OCI-LY1 (cell line): ENCODE results near the gene SLC19A2.

Experiments
- CTCF ChIP-seq: fragments of 200-600 bp; sonication (generic), shearing (Covaris generic); IDR thresholded peaks from 2 replicates; pipeline ENCODE4 v1.5.1; 2017; ENCODE audit warnings: mild to moderate bottlenecking, antibody characterized with exemption, low read length, moderate library complexity, mixed read lengths
- EZH2 ChIP-seq: fragments of 200-600 bp; sonication (generic), shearing (Covaris generic); IDR thresholded peaks from 2 replicates; pipeline ENCODE4 v1.8.0; 2017; ENCODE audit warnings: borderline replicate concordance, mixed run types, mild to moderate bottlenecking, antibody characterized with exemption, low read length, moderate library complexity, mixed read lengths

GRCh38 chr1:169460191-169460833 lies 25.4 kb downstream of the SLC19A2 start:
- TF ChIP-seq CTCF (no peak), EZH2 (no peak)
